HTR-8/SVneo (cell line): ENCODE measurements around the gene MRO.
"Not testable (repeated sequence)": the region's sequence is repeated elsewhere in the genome, so short reads cannot be mapped to it uniquely, and the experiment has no call there.

Experiments used
- DNase-seq: peaks from one replicate; pipeline ENCODE4 v3.0.0; 2011; ENCODE audit warnings: low spot score, mixed read lengths; ENCODE audit not compliant: insufficient read length
- FAIRE-seq: peaks from 2 replicates; lab custom pipeline; 2011; peaks lifted over from hg19 to GRCh38; lab: Jason Lieb, UNC

The MRO gene

GRCh38 chr18:50796495-50796894 lies 23.3 kb downstream of the MRO start:
- FAIRE-seq (no peak), DNase-seq (no peak)

- no peak for FAIRE-seq
- no peak for DNase-seq
These were observed 25.9 kb downstream of the MRO start for GRCh38 chr18:50793641-50794565.

- no peak for DNase-seq
- FAIRE-seq = no peak
These were observed 26.9 kb downstream of the MRO start for GRCh38 chr18:50792885-50793284.

- FAIRE-seq (no peak), DNase-seq (no peak)
These were observed 28.0 kb downstream of the MRO start for GRCh38 chr18:50791599-50792438.

- FAIRE-seq = no peak
- DNase-seq = no peak
These were observed 28.9 kb downstream of the MRO start for GRCh38 chr18:50790948-50791347.

GRCh38 chr18:50790241-50790640 lies 29.6 kb downstream of the MRO start:
- no peak for FAIRE-seq
- no peak for DNase-seq

- no peak for DNase-seq
- FAIRE-seq = no peak
These were observed 31.5 kb downstream of the MRO start for GRCh38 chr18:50788284-50788683.

GRCh38 chr18:50786864-50787263 lies 33.0 kb downstream of the MRO start:
- no peak for DNase-seq
- no peak for FAIRE-seq

- FAIRE-seq (no peak), DNase-seq (no peak)
These were observed 36.3 kb downstream of the MRO start for GRCh38 chr18:50783553-50783952.

- not testable (repeated sequence) for DNase-seq, FAIRE-seq
These were observed 40.8 kb downstream of the MRO start for GRCh38 chr18:50779021-50779420.

- FAIRE-seq (no peak), DNase-seq (no peak)
These were observed 43.4 kb downstream of the MRO start for GRCh38 chr18:50776383-50776782.

- no peak for FAIRE-seq
- no peak for DNase-seq
These were observed 44.1 kb downstream of the MRO start for GRCh38 chr18:50775726-50776125.

GRCh38 chr18:50775207-50775606 lies 44.6 kb downstream of the MRO start:
- no peak for FAIRE-seq

GRCh38 chr18:50769463-50769862 lies 50.4 kb downstream of the MRO start:
- FAIRE-seq (no peak), DNase-seq (no peak)

More at GRCh38 chr18:50775207-50775606, 44.6 kb downstream of the MRO start:
- DNase-seq = no peak

- DNase-seq (no peak), FAIRE-seq (no peak)
These were observed 62.5 kb downstream of the MRO start for GRCh38 chr18:50757358-50757757.

GRCh38 chr18:50754297-50754696 lies 65.5 kb downstream of the MRO start:
- no peak for DNase-seq
- no peak for FAIRE-seq

- DNase-seq (no peak), FAIRE-seq (no peak)
These were observed 66.5 kb downstream of the MRO start for GRCh38 chr18:50753311-50753710.

- FAIRE-seq = no peak
These were observed 67.9 kb downstream of the MRO start for GRCh38 chr18:50751947-50752346.

GRCh38 chr18:50751490-50751889 lies 68.3 kb downstream of the MRO start:
- FAIRE-seq = no peak
- no peak for DNase-seq

More at GRCh38 chr18:50751947-50752346, 67.9 kb downstream of the MRO start:
- no peak for DNase-seq

GRCh38 chr18:50750546-50750945 lies 69.3 kb downstream of the MRO start:
- FAIRE-seq (no peak), DNase-seq (no peak)

- FAIRE-seq (no peak), DNase-seq (no peak)
These were observed 69.9 kb downstream of the MRO start for GRCh38 chr18:50749945-50750344.
